Stomach (tissue), 19 donors: Measurements from ENCODE around the gene PUM2. TPM values are rescaled to one million over a fixed set of nuclear protein-coding genes. Genes with fewer than 3 reads are reported as not detected.

Source experiments
- DNase-seq, 2 donors: peaks; one replicate each; pipeline versions ENCODE4 v3.0.0 to v3.0.0-alpha.2; 2013 to 2019
- H3K27ac ChIP-seq, 5 donors: fragments of 200-600 bp in 4 of 5; sonication (generic) in 4 of 5; one replicate each; pipeline ENCODE4 v1.5.1; 2013 to 2019; ENCODE audit warnings: mild to moderate bottlenecking in 1 of 5, moderate library complexity in 1 of 5
- H3K27me3 ChIP-seq, 3 donors: fragments of 200-600 bp; sonication (generic); one replicate each; pipeline ENCODE4 v1.5.1; 2017 to 2019; ENCODE audit warnings: mixed run types in 1 of 3
- H3K36me3 ChIP-seq, 4 donors: fragments of 200-600 bp; sonication (generic); 1 replicate in 3 of 4; 2 replicates in 1 of 4; pipeline ENCODE4 v1.5.1; 2016 to 2019
- H3K4me1 ChIP-seq, 4 donors: fragments of 200-600 bp; sonication (generic); one replicate each; pipeline ENCODE4 v1.5.1; 2016 to 2019
- H3K4me3 ChIP-seq, 4 donors: fragments of 200-600 bp; sonication (generic) in 3 of 4; one replicate each; pipeline ENCODE4 v1.5.1; 2016 to 2019; ENCODE audit warnings: mild to moderate bottlenecking in 1 of 4
- H3K9me3 ChIP-seq, 4 donors: fragments of 200-600 bp; sonication (generic); one replicate each; pipeline ENCODE4 v1.5.1; 2016 to 2019
- CTCF ChIP-seq, 7 experiments: fragments of 450-650 bp in 4 of 7; fragments of 200-600 bp in 3 of 7; sonication (generic) in 3 of 7; IDR thresholded peaks; one replicate each; pipeline ENCODE4 v1.5.1; 2016 to 2019; ENCODE audit warnings: antibody characterized with exemption in 7 of 7, control low read depth in 2 of 7, mild to moderate bottlenecking in 1 of 7
- EP300 ChIP-seq: sonication (generic); formaldehyde crosslinking; IDR thresholded peaks from one replicate; pipeline ENCODE4 v1.6.1; 2017; ENCODE audit warnings: antibody characterized with exemption
- POLR2A ChIP-seq, 4 donors: fragments of 450-650 bp; IDR thresholded peaks; one replicate each; pipeline ENCODE4 v1.6.1; 2016; ENCODE audit warnings: antibody characterized with exemption in 4 of 4, control low read depth in 2 of 4, mild to moderate bottlenecking in 1 of 4, moderate library complexity in 1 of 4
- POLR2AphosphoS5 ChIP-seq, 3 donors: sonication (generic); formaldehyde crosslinking; IDR thresholded peaks; one replicate each; pipeline ENCODE4 v1.6.1; 2016; ENCODE audit warnings: antibody characterized with exemption in 3 of 3
- WGBS, 5 donors: extraction: QIAGEN DNeasy Blood & Tissue Kit in 3 of 5; methylation state at CpG; one replicate each; pipeline versions ENCODE4 v1.1.5 to v1.1.7; 2013 to 2018; 5-methylcytosine and 5-hydroxymethylcytosine counted together
- intact Hi-C: fragments of 100-400 bp; cut with DNase I; formaldehyde crosslinking; loops from one replicate; pipeline ENCODE4 v1.15.1; 2023; ENCODE audit warnings: low total_unique reads
- long read RNA-seq, 10 donors: transcript quantifications; one replicate each; lab custom pipeline, GENCODE V29; 2026
- polyA plus RNA-seq, 3 donors: library from polyadenylated mRNA; stranded (reverse); fragments of 200-250 nt; gene quantifications; one replicate each; pipeline ENCODE4 v1.2.3, GENCODE V29; 2013
- total RNA-seq, 5 donors: library from RNA; depleted of rRNA; stranded (reverse); fragments of >200 nt; gene quantifications; one replicate each; pipeline versions ENCODE4 v1.1.0 to v1.2.3, GENCODE V29; 2014 to 2016
- donor health status: healthy with polysubstance abuse.
- donor health status: Bipolar disorder and iron deficiency.
- donor health status: healthy.

PUM2 gene
- 100 to 1,000 TPM in 1 of 5 donors, 10 to 100 TPM in 4; 20.9 to 128 (median 54.0) TPM for total RNA-seq
- polyA plus RNA-seq: 10 to 100 TPM; 22.2 to 32.7 (median 26.5) TPM
- long read RNA-seq, donor 1, partial matches to known transcripts: 10 of 10 reads
- long read RNA-seq, donor 1, other reads (novel, unspliced or antisense): 0 of 10 reads
- long read RNA-seq, donor 2, partial matches to known transcripts: 14 of 15 reads
- long read RNA-seq, donor 2, other reads (novel, unspliced or antisense): 0 of 15 reads
- long read RNA-seq, donor 3: 0 reads
- long read RNA-seq, donor 4: 0 reads
- long read RNA-seq, donor 5, partial matches to known transcripts: 0 of 1 reads
- long read RNA-seq, donor 5, other reads (novel, unspliced or antisense): 0 of 1 reads
- long read RNA-seq, donor 6: 0 reads
- long read RNA-seq, donor 7, partial matches to known transcripts: 0 of 1 reads
- long read RNA-seq, donor 7, other reads (novel, unspliced or antisense): 0 of 1 reads
- long read RNA-seq, donor 8: 0 reads
- long read RNA-seq, donor 9: 0 reads
- long read RNA-seq, donor 10: 0 reads

GRCh38 chr2:20350753-20351554 is at the start of gene PUM2:
Gene PUM2 (minus strand): TSS chr2:20350844. CDS start chr2:20327360, 23,484 bp downstream.
- DNase-seq: peak; percentile 96 to 99
- Histone ChIP-seq H3K4me1 (peaks cover 44 to 72% (median 57%) of the 10 kb centered on the region in 4 donors), H3K4me3 (peak within 1 kb of the TSS; percentile 76 to 87 (median 78)), H3K9me3 (no peaks in the 10 kb centered on the region), H3K27ac (peak within 1 kb of the TSS; percentile 95 to 98 (median 97)), H3K27me3 (no peaks in the 10 kb centered on the region), H3K36me3 (no peaks in the 10 kb centered on the region)
- peak in 1 of 7 experiments; percentile 9 for TF ChIP-seq CTCF (IDR thresholded peaks at IDR 0.05)
- peak; percentile 85 to 98 (median 91) for TF ChIP-seq POLR2AphosphoS5 (IDR thresholded peaks at IDR 0.05)
- no peak for TF ChIP-seq EP300
- intact Hi-C loops: no loop called here
- WGBS, 5 donors: 0 to 2% (median 1%) methylated on average over 18 to 65 of the region's 70 CpGs

- DNase-seq: no peak
- TF ChIP-seq POLR2A (IDR thresholded peaks at IDR 0.05): no peak
- no peak for TF ChIP-seq EP300
- no peak for TF ChIP-seq CTCF (IDR thresholded peaks at IDR 0.05)
- TF ChIP-seq POLR2AphosphoS5 (IDR thresholded peaks at IDR 0.05): no peak
- Histone ChIP-seq H3K27me3 (no peaks in the 10 kb centered on the region), H3K27ac (no peak overlapping the region), H3K4me3 (no peak overlapping the region), H3K9me3 (no peaks in the 10 kb centered on the region), H3K4me1 (peaks cover 0 to 4% (median 0%) of the 10 kb centered on the region in 4 donors), H3K36me3 (no peaks in the 10 kb centered on the region)
- 73 to 98% (median 82%) methylated on average over 1 of the region's 1 CpG; no CpG with 5 or more reads in 1 of the 5 donors for WGBS, 5 donors
- intact Hi-C loops: no loop called here
Observed at GRCh38 chr2:20400306-20400705, 49.7 kb upstream of the PUM2 start.

- WGBS, 5 donors: 70 to 78% (median 72%) methylated on average over 7 of the region's 7 CpGs
- DNase-seq: no peak
- peaks cover 0 to 4% (median 0%) of the 10 kb centered on the region in 4 donors for H3K4me1 ChIP-seq
- no peak for TF ChIP-seq POLR2AphosphoS5 (IDR thresholded peaks at IDR 0.05)
- no peak for TF ChIP-seq POLR2A (IDR thresholded peaks at IDR 0.05)
- TF ChIP-seq CTCF (IDR thresholded peaks at IDR 0.05): no peak
- no peak for TF ChIP-seq EP300
- H3K9me3 ChIP-seq: no peaks in the 10 kb centered on the region
- no peaks in the 10 kb centered on the region for H3K36me3 ChIP-seq
- H3K27me3 ChIP-seq: no peaks in the 10 kb centered on the region
- no peak overlapping the region for H3K27ac ChIP-seq
- H3K4me3 ChIP-seq: no peak overlapping the region
- intact Hi-C loops: no loop called here
Observed at GRCh38 chr2:20398956-20399567, 48.4 kb upstream of the PUM2 start.
